Astrocyte (in vitro differentiated cells and primary cell): ENCODE measurements around the gene KNTC1. TPM values are rescaled to one million over a fixed set of nuclear protein-coding genes. Genes with fewer than 3 reads are reported as not detected.
"Not testable (repeated sequence)": the region's sequence is repeated elsewhere in the genome, so short reads cannot be mapped to it uniquely, and the experiment has no call there.

ENCODE experiments used
- DNase-seq: peaks from one replicate; pipeline ENCODE4 v3.0.0-alpha.2; 2010; ENCODE audit warnings: low read depth
- FAIRE-seq: peaks from 2 replicates; lab custom pipeline; 2011; peaks lifted over from hg19 to GRCh38; lab: Jason Lieb, UNC
- H2AFZ ChIP-seq: 2 replicates; pipeline ENCODE4 v1.6.0; 2012; ENCODE audit warnings: low read depth, low read length, inconsistent platforms
- H3K27ac ChIP-seq: 2 replicates; pipeline ENCODE4 v1.5.1; 2011; ENCODE audit warnings: low read depth, low read length, inconsistent platforms
- H3K27me3 ChIP-seq: 2 replicates; pipeline ENCODE4 v1.6.0; 2011; ENCODE audit warnings: low read length, inconsistent platforms; ENCODE audit not compliant: insufficient read depth
- H3K36me3 ChIP-seq: 2 replicates; pipeline ENCODE4 v1.5.1; 2011; ENCODE audit warnings: low read length, inconsistent platforms; ENCODE audit not compliant: insufficient read depth
- H3K4me1 ChIP-seq: 2 replicates; pipeline ENCODE4 v1.5.1; 2011; ENCODE audit warnings: low read length, inconsistent platforms; ENCODE audit not compliant: insufficient read depth
- H3K4me2 ChIP-seq: 2 replicates; pipeline ENCODE4 v1.6.0; 2012; ENCODE audit warnings: low read length, inconsistent platforms
- H3K4me3 ChIP-seq: 2 replicates; pipeline ENCODE4 v1.5.1; 2011; ENCODE audit warnings: low read depth, mild to moderate bottlenecking, low read length, inconsistent platforms; ENCODE audit not compliant: insufficient read depth
- H3K79me2 ChIP-seq: 2 replicates; pipeline ENCODE4 v1.6.0; 2012; ENCODE audit warnings: mild to moderate bottlenecking, low read length, inconsistent platforms; ENCODE audit not compliant: insufficient read depth
- H3K9ac ChIP-seq: 2 replicates; pipeline ENCODE4 v1.6.0; 2012; ENCODE audit warnings: mild to moderate bottlenecking, low read length, inconsistent platforms
- H3K9me3 ChIP-seq: 2 replicates; pipeline ENCODE4 v1.5.1; 2012; ENCODE audit warnings: low read depth, mild to moderate bottlenecking, low read length, inconsistent platforms; ENCODE audit not compliant: insufficient read depth
- H4K20me1 ChIP-seq: 2 replicates; pipeline ENCODE4 v1.6.0; 2012; ENCODE audit warnings: low read length, inconsistent platforms; ENCODE audit not compliant: insufficient read depth
- H3K27ac Mint-ChIP-seq: one replicate; pipeline ENCODE4 v1.8.0; 2021; ENCODE audit warnings: mild to moderate bottlenecking, mixed read lengths; ENCODE audit not compliant: unreplicated experiment
- H3K27me3 Mint-ChIP-seq: one replicate; pipeline ENCODE4 v1.8.0; 2021; ENCODE audit warnings: low read depth, mixed read lengths; ENCODE audit not compliant: unreplicated experiment
- H3K36me3 Mint-ChIP-seq: one replicate; pipeline ENCODE4 v1.8.0; 2021; ENCODE audit warnings: low read depth, mixed read lengths; ENCODE audit not compliant: unreplicated experiment
- H3K4me1 Mint-ChIP-seq: one replicate; pipeline ENCODE4 v1.8.0; 2021; ENCODE audit warnings: low read depth, mixed read lengths; ENCODE audit not compliant: unreplicated experiment
- H3K4me3 Mint-ChIP-seq: one replicate; pipeline ENCODE4 v1.8.0; 2021; ENCODE audit warnings: mild to moderate bottlenecking, moderate library complexity, mixed read lengths; ENCODE audit not compliant: unreplicated experiment
- H3K9me3 Mint-ChIP-seq: one replicate; pipeline ENCODE4 v1.8.0; 2021; ENCODE audit warnings: mild to moderate bottlenecking, mixed read lengths; ENCODE audit not compliant: unreplicated experiment
- CTCF ChIP-seq: IDR thresholded peaks from 2 replicates; pipeline ENCODE4 v1.5.1; 2011; ENCODE audit warnings: low read depth, mild to moderate bottlenecking, inconsistent platforms, low read length, moderate library complexity; ENCODE audit not compliant: insufficient read depth
- EZH2 ChIP-seq: IDR thresholded peaks from 2 replicates; pipeline ENCODE4 v1.6.1; 2012; ENCODE audit warnings: mild to moderate bottlenecking, low read length, inconsistent platforms; ENCODE audit not compliant: insufficient read depth
- total RNA-seq: library from RNA; stranded (reverse); gene quantifications from 2 replicates; pipeline ENCODE4 v1.2.1, GENCODE V29; 2021

The KNTC1 gene
- total RNA-seq, 1 donor from 2014 or later: 10.6 TPM

- H3K4me1 ChIP-seq: no peaks in the 10 kb centered on the region
- DNase-seq: no peak
- TF ChIP-seq EZH2 (no peak), CTCF (no peak)
- peaks cover 16% of the 10 kb centered on the region for H3K36me3 ChIP-seq
- H3K9ac ChIP-seq: no peak overlapping the region
- no peaks in the 10 kb centered on the region for H3K9me3 ChIP-seq
- no peaks in the 10 kb centered on the region for H3K4me1 Mint-ChIP-seq
- no peak overlapping the region for H3K4me3 Mint-ChIP-seq
- no peak overlapping the region for H2AFZ ChIP-seq
- H3K9me3 Mint-ChIP-seq: peaks cover 2% of the 10 kb centered on the region
- H3K79me2 ChIP-seq: no peaks in the 10 kb centered on the region
- no peaks in the 10 kb centered on the region for H4K20me1 ChIP-seq
- H3K4me3 ChIP-seq: no peak overlapping the region
- peaks cover 4% of the 10 kb centered on the region for H3K36me3 Mint-ChIP-seq
- FAIRE-seq: no peak
- H3K27me3 Mint-ChIP-seq: no peaks in the 10 kb centered on the region
- H3K27ac Mint-ChIP-seq: no peak overlapping the region
- H3K27ac ChIP-seq: no peak overlapping the region
- no peak overlapping the region for H3K4me2 ChIP-seq
- H3K27me3 ChIP-seq: no peaks in the 10 kb centered on the region
Observed at GRCh38 chr12:122584177-122584863, 57.3 kb downstream of the KNTC1 start.

- H3K27me3 ChIP-seq: no peaks in the 10 kb centered on the region
- H3K4me2 ChIP-seq: no peak overlapping the region
- no peaks in the 10 kb centered on the region for H3K79me2 ChIP-seq
- H2AFZ ChIP-seq: no peak overlapping the region
- Mint-ChIP-seq H3K4me3 (no peak overlapping the region), H3K27ac (no peak overlapping the region), H3K36me3 (peaks cover 4% of the 10 kb centered on the region), H3K9me3 (no peaks in the 10 kb centered on the region), H3K27me3 (no peaks in the 10 kb centered on the region), H3K4me1 (no peaks in the 10 kb centered on the region)
- H3K36me3 ChIP-seq: peaks cover 17% of the 10 kb centered on the region
- H4K20me1 ChIP-seq: no peaks in the 10 kb centered on the region
- FAIRE-seq: no peak
- TF ChIP-seq EZH2 (no peak), CTCF (no peak)
- no peak overlapping the region for H3K9ac ChIP-seq
- no peaks in the 10 kb centered on the region for H3K4me1 ChIP-seq
- no peak for DNase-seq
- H3K9me3 ChIP-seq: no peaks in the 10 kb centered on the region
- H3K4me3 ChIP-seq: no peak overlapping the region
- H3K27ac ChIP-seq: no peak overlapping the region
Observed at GRCh38 chr12:122590990-122591389, 63.9 kb downstream of the KNTC1 start.

GRCh38 chr12:122591966-122592365 lies 64.9 kb downstream of the KNTC1 start:
- H3K9ac ChIP-seq, H3K4me3 ChIP-seq, H3K4me2 ChIP-seq, FAIRE-seq, DNase-seq, H4K20me1 ChIP-seq, H3K27me3 ChIP-seq, H2AFZ ChIP-seq, H3K4me1 ChIP-seq, H3K27ac ChIP-seq, H3K36me3 Mint-ChIP-seq, H3K4me1 Mint-ChIP-seq, H3K79me2 ChIP-seq, H3K9me3 ChIP-seq, H3K9me3 Mint-ChIP-seq, H3K4me3 Mint-ChIP-seq, H3K27me3 Mint-ChIP-seq, H3K27ac Mint-ChIP-seq: not testable (repeated sequence)
- peaks cover 17% of the 10 kb centered on the region for H3K36me3 ChIP-seq

GRCh38 chr12:122592543-122592942 lies 65.5 kb downstream of the KNTC1 start:
- peaks cover 18% of the 10 kb centered on the region for H3K36me3 ChIP-seq
- not testable (repeated sequence) for H3K4me3 ChIP-seq, H3K9me3 Mint-ChIP-seq, DNase-seq, H3K27ac ChIP-seq, H3K27me3 Mint-ChIP-seq, H3K4me2 ChIP-seq, H3K27me3 ChIP-seq, H3K4me1 Mint-ChIP-seq, H3K27ac Mint-ChIP-seq, H4K20me1 ChIP-seq, H2AFZ ChIP-seq, FAIRE-seq, H3K36me3 Mint-ChIP-seq, H3K9ac ChIP-seq, H3K4me1 ChIP-seq, H3K9me3 ChIP-seq, H3K79me2 ChIP-seq, H3K4me3 Mint-ChIP-seq
